VCaP (cell line): Measurements from ENCODE around the gene ZSCAN20.
"Not testable (repeated sequence)": the region's sequence is repeated elsewhere in the genome, so short reads cannot be mapped to it uniquely, and the experiment has no call there.

Source experiments
- H3K27ac ChIP-seq: fragments of 450-650 bp; 2 replicates; pipeline ENCODE4 v1.5.1; 2017
- CTCF ChIP-seq: fragments of 450-650 bp; conservative IDR thresholded peaks from 2 replicates; pipeline ENCODE4 v1.5.1; 2017; ENCODE audit warnings: mild to moderate bottlenecking, moderate library complexity

ZSCAN20 gene

GRCh38 chr1:33507661-33508060 lies 35.2 kb downstream of the ZSCAN20 start:
- no peak for TF ChIP-seq CTCF
- H3K27ac ChIP-seq: no peak overlapping the region

GRCh38 chr1:33508151-33508550 lies 35.7 kb downstream of the ZSCAN20 start:
- TF ChIP-seq CTCF: no peak
- no peak overlapping the region for H3K27ac ChIP-seq

DNA sequence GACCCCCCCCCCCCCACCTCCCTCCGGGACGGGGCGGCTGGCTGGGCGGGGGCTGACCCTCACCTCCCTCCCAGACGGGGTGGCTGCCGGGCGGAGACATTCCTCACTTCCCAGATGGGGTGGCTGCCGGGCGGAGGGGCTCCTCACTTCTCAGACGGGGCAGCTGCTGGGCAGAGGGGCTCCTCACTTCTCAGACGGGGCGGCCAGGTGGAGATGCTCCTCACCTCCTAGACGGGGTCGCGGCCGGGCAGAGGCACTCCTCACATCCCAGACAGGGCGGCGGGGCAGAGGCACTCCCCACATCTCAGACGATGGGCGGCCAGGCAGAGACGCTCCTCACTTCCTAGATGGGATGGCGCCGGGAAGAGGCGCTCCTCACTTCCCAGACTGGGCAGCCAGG lies 36.8 kb downstream of the ZSCAN20 start:
- H3K27ac ChIP-seq: not testable (repeated sequence)

- no peak for TF ChIP-seq CTCF
- H3K27ac ChIP-seq: no peak overlapping the region; the same call in 1 of the 2 replicates
Observed at GRCh38 chr1:33512226-33513011, 40.0 kb downstream of the ZSCAN20 start.

- no peak overlapping the region for H3K27ac ChIP-seq
- no peak for TF ChIP-seq CTCF
Observed at GRCh38 chr1:33515112-33515511, 42.7 kb downstream of the ZSCAN20 start.

- H3K27ac ChIP-seq: no peak overlapping the region
- TF ChIP-seq CTCF: no peak
Observed at GRCh38 chr1:33515607-33516006, 43.2 kb downstream of the ZSCAN20 start.

DNA sequence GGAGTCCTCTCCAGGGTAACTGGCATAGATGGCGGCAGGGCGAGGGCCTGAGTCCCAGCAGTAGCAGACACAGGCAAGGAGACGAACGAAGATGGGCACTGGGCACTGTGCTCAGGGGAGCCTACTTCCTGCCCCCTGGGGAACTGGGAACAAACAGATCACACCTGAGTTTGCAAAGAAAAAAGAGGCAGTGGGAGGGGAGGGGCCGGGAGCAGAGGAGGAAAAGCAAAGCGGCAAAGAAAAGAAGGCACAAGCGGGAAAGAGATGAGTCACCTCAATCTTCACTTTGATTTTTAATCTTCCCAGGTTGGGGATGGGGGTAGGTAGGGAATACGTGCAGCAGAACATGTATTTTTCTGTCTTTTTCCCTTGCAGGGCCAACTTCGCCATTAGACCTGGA lies 44.0 kb downstream of the ZSCAN20 start:
- no peak overlapping the region for H3K27ac ChIP-seq
- TF ChIP-seq CTCF: no peak

GRCh38 chr1:33516891-33517567 lies 44.6 kb downstream of the ZSCAN20 start:
- H3K27ac ChIP-seq: no peak overlapping the region
- no peak for TF ChIP-seq CTCF
